ENCODE results near the gene CENPF.

DNA sequence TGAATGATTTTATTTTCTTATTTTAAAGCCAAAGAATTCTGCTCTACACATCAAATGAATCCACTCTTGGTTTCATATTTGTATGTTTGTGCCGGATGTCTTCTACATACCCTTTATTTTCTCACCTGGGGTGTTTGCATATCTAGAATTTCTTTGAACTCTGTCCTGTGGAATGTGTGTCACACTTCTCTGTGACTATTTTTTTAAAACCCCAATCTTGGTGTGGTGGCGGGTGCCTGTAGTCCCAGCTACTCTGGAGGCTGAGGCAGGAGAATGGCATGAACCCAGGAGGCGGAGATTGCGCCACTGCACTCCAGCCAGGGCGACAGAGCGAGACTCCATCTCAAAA, 35.4 kb downstream of the CENPF start:
- TF ChIP-seq, protein P1, sequence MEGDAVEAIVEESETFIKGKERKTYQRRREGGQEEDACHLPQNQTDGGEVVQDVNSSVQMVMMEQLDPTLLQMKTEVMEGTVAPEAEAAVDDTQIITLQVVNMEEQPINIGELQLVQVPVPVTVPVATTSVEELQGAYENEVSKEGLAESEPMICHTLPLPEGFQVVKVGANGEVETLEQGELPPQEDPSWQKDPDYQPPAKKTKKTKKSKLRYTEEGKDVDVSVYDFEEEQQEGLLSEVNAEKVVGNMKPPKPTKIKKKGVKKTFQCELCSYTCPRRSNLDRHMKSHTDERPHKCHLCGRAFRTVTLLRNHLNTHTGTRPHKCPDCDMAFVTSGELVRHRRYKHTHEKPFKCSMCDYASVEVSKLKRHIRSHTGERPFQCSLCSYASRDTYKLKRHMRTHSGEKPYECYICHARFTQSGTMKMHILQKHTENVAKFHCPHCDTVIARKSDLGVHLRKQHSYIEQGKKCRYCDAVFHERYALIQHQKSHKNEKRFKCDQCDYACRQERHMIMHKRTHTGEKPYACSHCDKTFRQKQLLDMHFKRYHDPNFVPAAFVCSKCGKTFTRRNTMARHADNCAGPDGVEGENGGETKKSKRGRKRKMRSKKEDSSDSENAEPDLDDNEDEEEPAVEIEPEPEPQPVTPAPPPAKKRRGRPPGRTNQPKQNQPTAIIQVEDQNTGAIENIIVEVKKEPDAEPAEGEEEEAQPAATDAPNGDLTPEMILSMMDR (IDR thresholded peaks at IDR 0.05), result no peak
- TF ChIP-seq EP300 (IDR thresholded peaks at IDR 0.05) (no peak), POLR2A (IDR thresholded peaks at IDR 0.05) (no peak), POLR2AphosphoS5 (IDR thresholded peaks at IDR 0.05) (no peak)

Data from suprapubic skin (tissue), 4 donors.